B cell (primary cell): Measurements from ENCODE around the gene FAF1. TPM values are rescaled to one million over a fixed set of nuclear protein-coding genes. Genes with fewer than 3 reads are reported as not detected.
"Not testable (repeated sequence)": the region's sequence is repeated elsewhere in the genome, so short reads cannot be mapped to it uniquely, and the experiment has no call there.

Experiments used
- ATAC-seq: fragments of 200-7000 bp; cut with Tn5 transposase; one replicate; pipeline ENCODE4 v1.10.0; 2021; ENCODE audit warnings: low read depth, mild to moderate bottlenecking, moderate number of reproducible peaks, moderate library complexity
- CTCF ChIA-PET: fragments of 350-600 bp; sonication (Branson Sonifier 250); formaldehyde crosslinking; loops from one replicate; lab custom pipeline; 2021; ENCODE audit warnings: antibody characterized with exemption, inconsistent platforms; lab: Charles Lee
- POLR2A ChIA-PET: fragments of 350-600 bp; sonication (Branson Sonifier 250); formaldehyde crosslinking; loops from one replicate; lab custom pipeline; 2021; ENCODE audit warnings: antibody characterized with exemption; lab: Charles Lee
- DNase-seq: peaks from one replicate; pipeline ENCODE4 v3.0.0; 2013
- H2AFZ ChIP-seq: 2 replicates; pipeline ENCODE4 v1.6.1; 2012; ENCODE audit warnings: mild to moderate bottlenecking, low read depth, low read length; ENCODE audit not compliant: insufficient read depth, poor library complexity, severe bottlenecking
- H3K27ac ChIP-seq, 2 donors: 1 replicate in 1 of 2; 2 replicates in 1 of 2; pipeline ENCODE4 v1.5.1; 2012 to 2013; ENCODE audit warnings: low read length in 2 of 2, mild to moderate bottlenecking in 2 of 2, moderate library complexity in 1 of 2
- H3K27me3 ChIP-seq, 4 experiments: fragments of 200-600 bp in 1 of 4; sonication (generic) in 1 of 4; replicated peaks in 1 of 4; 1 replicate in 2 of 4; 2 replicates in 2 of 4; pipeline versions ENCODE4 v1.6.1 to v1.7.0; 2013 to 2016; ENCODE audit warnings: low read length in 3 of 4, mild to moderate bottlenecking in 2 of 4, mixed read lengths in 1 of 4, moderate library complexity in 1 of 4; ENCODE audit not compliant: insufficient read depth in 4 of 4, control insufficient read depth in 3 of 4; ENCODE audit errors: control extremely low read depth in 1 of 4
- H3K36me3 ChIP-seq, 2 experiments: replicated peaks in 1 of 2; 1 replicate in 1 of 2; 2 replicates in 1 of 2; pipeline versions ENCODE4 v1.6.1 to v1.7.1; 2013; ENCODE audit warnings: low read length in 1 of 2; ENCODE audit not compliant: insufficient read depth in 2 of 2, control insufficient read depth in 1 of 2; ENCODE audit errors: control extremely low read depth in 1 of 2, extremely low read depth in 1 of 2
- H3K4me1 ChIP-seq, 2 donors: fragments of 200-600 bp in 1 of 2; sonication (generic) in 1 of 2; 1 replicate in 1 of 2; 2 replicates in 1 of 2; pipeline versions ENCODE4 v1.5.1 to v1.6.1; 2013 to 2017; ENCODE audit warnings: low read length in 2 of 2; ENCODE audit not compliant: control insufficient read depth in 2 of 2, insufficient read depth in 2 of 2
- H3K4me2 ChIP-seq: replicated peaks from 2 replicates; pipeline ENCODE3; 2012; ENCODE audit warnings: mild to moderate bottlenecking, low read depth, low read length; ENCODE audit not compliant: poor library complexity, severe bottlenecking
- H3K4me3 ChIP-seq, 5 experiments: fragments of 200-600 bp in 1 of 5; sonication (generic) in 1 of 5; 1 replicate in 3 of 5; 2 replicates in 2 of 5; pipeline versions ENCODE4 v1.5.1 to v1.7.0; 2011 to 2016; ENCODE audit warnings: low read length in 4 of 5, mild to moderate bottlenecking in 4 of 5, low read depth in 2 of 5, control low read depth in 1 of 5, moderate library complexity in 1 of 5; ENCODE audit not compliant: insufficient read depth in 1 of 5; ENCODE audit errors: control extremely low read depth in 1 of 5, extremely low read depth in 1 of 5
- H3K79me2 ChIP-seq: fragments of 200-600 bp; sonication (generic); one replicate; pipeline ENCODE4 v1.6.0; 2016; ENCODE audit warnings: low read length; ENCODE audit not compliant: control insufficient read depth, insufficient read depth
- H3K9ac ChIP-seq: fragments of 200-600 bp; sonication (generic); 2 replicates; pipeline ENCODE4 v1.6.1; 2017; ENCODE audit warnings: mild to moderate bottlenecking, low read length, moderate library complexity
- H3K9me3 ChIP-seq, 3 donors: one replicate each; pipeline versions ENCODE4 v1.6.1 to v1.7.1; 2013; ENCODE audit warnings: low read length in 2 of 3; ENCODE audit not compliant: control insufficient read depth in 2 of 3, insufficient read depth in 1 of 3; ENCODE audit errors: control extremely low read depth in 1 of 3
- H4K20me1 ChIP-seq: 2 replicates; pipeline ENCODE4 v1.6.0; 2012; ENCODE audit warnings: mild to moderate bottlenecking, low read length; ENCODE audit not compliant: insufficient read depth, control insufficient read depth, poor library complexity, severe bottlenecking
- H3K27ac Mint-ChIP-seq: one replicate; pipeline ENCODE4 v1.8.0; 2021; ENCODE audit warnings: mixed read lengths
- H3K27me3 Mint-ChIP-seq: one replicate; pipeline ENCODE4 v1.8.0; 2021; ENCODE audit warnings: mixed read lengths
- H3K4me1 Mint-ChIP-seq: one replicate; pipeline ENCODE4 v1.8.0; 2021; ENCODE audit warnings: mixed read lengths
- H3K4me3 Mint-ChIP-seq: one replicate; pipeline ENCODE4 v1.8.0; 2021; ENCODE audit warnings: mixed read lengths
- H3K9me3 Mint-ChIP-seq: one replicate; pipeline ENCODE4 v1.8.0; 2022; ENCODE audit warnings: mixed read lengths; ENCODE audit not compliant: insufficient read depth
- WGBS: methylation state at CpG from one replicate; pipeline ENCODE4 v1.1.5; 2013; ENCODE audit warnings: missing lambda C conversion rate; ENCODE audit not compliant: insufficient coverage; 5-methylcytosine and 5-hydroxymethylcytosine counted together
- intact Hi-C: fragments of 100-400 bp; cut with micrococcal nuclease; formaldehyde crosslinking; loops from one replicate; pipeline ENCODE4 v1.10.0; 2022
- polyA plus RNA-seq: library from polyadenylated mRNA; depleted of rRNA; stranded (reverse); fragments of >200 nt; gene quantifications from 2 replicates; pipeline ENCODE4 v1.2.3, GENCODE V29; 2012
- total RNA-seq, 2 donors: library from RNA; stranded (reverse); fragments of 120-200 nt in 1 of 2; gene quantifications; 1 replicate in 1 of 2; 2 replicates in 1 of 2; pipeline versions ENCODE4 v1.2.3 to v1.2.4, GENCODE V29; 2013 to 2022

FAF1 gene
- total and polyA plus RNA-seq, 2 donors (not counting 1 experiment from before 2014, with no cell fraction given): 10.1 to 58.4 TPM

GRCh38 chr1:50907610-50908009 is 52.5 kb downstream of the FAF1 start:
- CTCF ChIA-PET, H3K27ac Mint-ChIP-seq, H3K4me1 ChIP-seq, H3K36me3 ChIP-seq, H4K20me1 ChIP-seq, ATAC-seq, DNase-seq, H3K9me3 Mint-ChIP-seq, H3K27me3 ChIP-seq, H3K27ac ChIP-seq, H3K9ac ChIP-seq, H3K4me2 ChIP-seq, H3K4me3 Mint-ChIP-seq, H3K4me3 ChIP-seq, H2AFZ ChIP-seq, H3K27me3 Mint-ChIP-seq, POLR2A ChIA-PET, H3K9me3 ChIP-seq, intact Hi-C loops: not testable (repeated sequence)
- H3K79me2 ChIP-seq: peaks cover 17% of the 10 kb centered on the region
- H3K4me1 Mint-ChIP-seq: peaks cover 16% of the 10 kb centered on the region

GRCh38 chr1:50906050-50906449 is 54.0 kb downstream of the FAF1 start:
- POLR2A ChIA-PET, H3K4me1 ChIP-seq, H3K4me3 ChIP-seq, H3K27me3 ChIP-seq, H3K27ac Mint-ChIP-seq, H2AFZ ChIP-seq, intact Hi-C loops, CTCF ChIA-PET, H3K9me3 ChIP-seq, H4K20me1 ChIP-seq, H3K27ac ChIP-seq, DNase-seq, H3K9ac ChIP-seq, H3K9me3 Mint-ChIP-seq, H3K79me2 ChIP-seq, H3K27me3 Mint-ChIP-seq, ATAC-seq, H3K4me3 Mint-ChIP-seq, H3K36me3 ChIP-seq, H3K4me2 ChIP-seq: not testable (repeated sequence)
- H3K4me1 Mint-ChIP-seq: peaks cover 16% of the 10 kb centered on the region
- WGBS: 100% methylated on average over 1 of the region's 1 CpG
